GM18511 (cell line): ENCODE measurements around the gene ATP11A.

Experiments
- ATAC-seq: cut with Tn5 transposase; IDR thresholded peaks from one replicate; pipeline ENCODE4 v1.9.1; 2021; ENCODE audit warnings: mild to moderate bottlenecking, moderate library complexity; ENCODE audit not compliant: unreplicated experiment

ATP11A gene

DNA sequence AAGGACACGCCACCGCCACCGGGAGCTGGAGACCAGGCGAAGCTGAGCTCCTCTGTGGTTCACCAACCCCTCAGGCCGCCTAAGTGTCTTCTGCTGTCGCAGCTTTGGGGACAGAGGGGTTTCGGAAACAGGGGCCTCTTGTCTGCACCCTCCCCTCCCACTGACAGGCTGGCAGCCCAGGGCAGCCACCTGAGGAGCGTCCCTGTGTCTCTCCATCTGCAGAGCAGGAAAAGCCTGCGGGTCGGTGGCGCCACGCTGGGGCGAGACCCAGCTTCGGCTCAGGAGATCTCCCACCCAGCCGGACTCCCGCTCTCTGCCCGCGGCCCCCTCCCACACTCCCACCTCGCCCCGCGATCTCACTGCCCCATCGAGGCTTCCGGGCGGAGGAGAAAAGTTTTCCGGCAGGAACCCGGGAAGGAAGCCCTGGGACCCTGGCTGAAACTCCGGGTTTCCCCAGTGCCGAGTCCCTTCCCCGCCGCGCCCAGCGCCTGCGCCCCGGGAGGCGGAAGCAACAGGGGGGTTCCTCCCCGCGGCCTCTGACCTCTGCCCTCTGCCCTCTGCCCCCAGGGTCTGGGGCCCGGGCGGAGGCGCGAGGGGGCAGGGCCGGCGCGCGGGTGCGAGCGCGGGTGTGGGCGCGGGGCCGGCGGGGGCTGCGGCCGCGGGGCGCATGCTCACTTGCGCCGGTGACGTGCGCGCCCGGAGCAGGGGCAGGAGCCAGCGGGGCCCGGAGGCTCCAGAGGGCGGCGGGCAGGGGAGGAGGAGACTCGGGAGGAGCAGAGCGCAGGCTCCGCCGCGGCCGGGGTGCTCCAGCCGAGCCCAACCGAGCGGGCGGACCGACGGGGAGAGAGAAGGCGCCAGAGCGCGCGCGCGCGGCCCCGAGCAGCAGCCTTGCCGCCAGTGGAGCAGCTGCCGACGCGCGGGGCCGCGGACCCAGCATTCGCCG is at the start of gene ATP11A:
Gene ATP11A (plus strand): TSS at position 736 of the 943 bp plus-strand sequence. CDS start 379 bp downstream, outside the sequence.
- ATAC-seq: peak; percentile 81

DNA sequence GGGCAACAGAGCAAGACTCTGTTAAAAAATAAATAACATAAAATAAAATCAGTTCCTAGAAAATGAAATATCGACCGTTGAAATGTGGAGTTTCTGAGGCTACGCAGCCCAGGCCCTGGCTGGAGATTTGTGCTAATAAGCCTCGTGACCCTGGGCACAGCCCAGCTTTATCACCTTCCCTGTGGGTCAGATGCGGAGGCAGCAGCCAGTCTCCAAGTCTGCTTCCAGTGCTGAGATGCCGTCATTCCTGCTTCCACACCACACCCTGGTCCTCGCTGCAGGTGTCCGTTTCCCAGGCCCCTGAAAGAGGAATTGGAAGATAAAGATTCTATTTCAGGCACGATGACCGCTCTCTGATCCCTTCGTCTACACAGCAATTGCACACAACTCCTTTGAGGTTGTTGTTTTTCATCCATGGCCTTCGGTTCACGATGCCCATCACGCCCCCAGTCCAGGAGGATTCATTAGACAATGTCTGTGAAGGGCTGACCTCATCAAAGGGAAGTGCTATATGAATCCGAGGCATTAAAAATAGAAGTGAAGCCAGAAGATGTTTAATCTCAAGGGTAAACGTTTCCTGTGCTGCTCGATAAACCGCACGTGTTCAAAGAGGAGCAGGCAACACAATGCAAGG is 48.3 kb upstream of the ATP11A start:
- ATAC-seq: no peak

DNA sequence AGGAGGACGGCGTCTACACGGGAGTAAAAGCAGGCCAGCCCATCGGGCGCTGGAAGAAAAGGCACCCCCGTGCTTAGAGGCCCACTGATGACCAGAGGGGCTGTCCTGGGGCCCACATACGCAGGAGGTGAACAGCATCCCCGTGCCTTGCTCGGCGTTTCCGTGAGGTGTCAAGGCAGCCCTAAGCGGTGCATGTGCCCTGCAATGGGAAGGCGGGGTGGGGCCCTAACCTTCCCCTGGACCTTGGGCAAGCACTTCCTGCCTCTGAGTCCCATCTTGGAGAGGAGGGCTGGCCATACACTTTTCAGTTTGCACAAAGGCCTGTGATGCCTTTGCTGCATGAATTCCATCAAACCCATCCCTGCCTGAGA is 47.8 kb upstream of the ATP11A start:
- ATAC-seq: no peak

DNA sequence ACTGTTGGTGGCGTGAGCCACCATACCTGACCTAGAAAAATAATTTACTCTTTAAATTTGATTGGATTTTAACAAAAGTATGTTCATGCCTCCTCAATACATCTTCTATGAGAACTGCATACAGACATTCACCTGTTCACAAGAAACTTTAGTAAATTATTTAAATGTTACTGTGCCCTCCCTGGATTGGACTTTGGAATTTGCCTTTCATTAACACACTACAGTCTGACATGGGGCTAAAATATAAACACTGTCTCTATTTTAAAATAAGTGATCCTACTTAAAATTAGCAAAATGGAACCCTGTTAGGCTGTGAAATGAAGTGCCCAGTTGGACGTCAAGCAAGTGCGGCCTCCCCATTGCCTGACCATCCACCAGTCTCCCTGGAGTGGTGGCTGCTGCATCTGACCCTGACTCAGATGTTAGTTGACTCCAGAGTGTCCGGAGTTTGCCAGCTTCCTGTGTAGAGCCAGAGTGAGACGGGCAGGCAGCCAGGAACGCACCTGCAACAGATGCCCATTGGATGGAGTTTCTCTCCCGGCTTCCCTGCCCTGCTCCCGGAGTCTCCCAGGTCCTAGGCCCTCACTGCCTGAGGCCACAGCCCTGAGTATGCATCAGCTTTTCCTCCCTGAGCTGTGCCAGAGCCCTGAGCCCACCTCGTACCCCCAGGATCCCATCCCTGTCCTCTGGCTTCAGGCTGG is 45.9 kb upstream of the ATP11A start:
- no peak for ATAC-seq

DNA sequence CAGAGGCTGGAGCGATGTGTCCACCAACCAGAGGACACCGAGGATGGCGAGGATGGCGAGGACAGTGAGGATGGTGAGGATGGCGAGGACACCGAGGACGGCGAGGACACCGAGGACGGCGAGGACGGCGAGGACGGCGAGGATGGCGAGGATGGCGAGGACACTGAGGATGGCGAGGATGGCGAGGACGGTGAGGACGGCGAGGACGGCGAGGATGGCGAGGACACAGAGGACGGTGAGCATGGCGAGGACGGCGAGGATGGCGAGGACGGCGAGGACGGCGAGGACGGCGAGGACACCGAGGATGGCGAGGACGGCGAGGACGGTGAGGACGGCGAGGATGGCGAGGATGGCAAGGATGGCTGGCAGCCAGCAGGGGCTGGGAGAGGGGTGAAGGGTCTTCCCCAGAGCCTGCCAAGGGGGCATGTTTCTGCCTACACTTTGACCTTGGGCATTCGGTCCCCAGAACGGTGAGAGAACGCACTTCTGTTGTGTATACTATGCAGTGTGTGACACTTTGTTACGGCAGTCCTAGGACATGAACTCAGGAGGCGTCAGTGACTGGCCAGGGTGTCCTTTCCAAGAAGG is 44.4 kb upstream of the ATP11A start:
- no peak for ATAC-seq

DNA sequence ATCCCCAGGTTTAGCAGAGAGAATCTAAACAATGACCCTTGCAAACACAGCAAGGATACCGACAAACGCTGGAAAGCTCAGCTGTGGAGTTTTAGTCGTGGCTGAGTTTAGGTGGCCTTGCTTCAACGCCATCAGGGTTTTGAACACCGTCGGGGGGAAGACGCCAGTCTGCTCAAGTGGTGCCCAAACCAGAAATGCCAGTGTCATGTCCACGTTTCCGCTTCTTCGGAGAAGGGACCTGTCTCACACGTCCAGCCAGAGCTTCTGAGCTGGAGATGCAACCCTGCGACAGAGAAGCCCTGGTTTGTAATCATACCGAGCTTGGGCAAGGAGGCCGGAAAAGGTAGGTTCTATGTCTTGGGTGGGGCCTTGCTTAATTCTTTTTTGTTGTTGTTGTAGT is 42.6 kb upstream of the ATP11A start:
- no peak for ATAC-seq

DNA sequence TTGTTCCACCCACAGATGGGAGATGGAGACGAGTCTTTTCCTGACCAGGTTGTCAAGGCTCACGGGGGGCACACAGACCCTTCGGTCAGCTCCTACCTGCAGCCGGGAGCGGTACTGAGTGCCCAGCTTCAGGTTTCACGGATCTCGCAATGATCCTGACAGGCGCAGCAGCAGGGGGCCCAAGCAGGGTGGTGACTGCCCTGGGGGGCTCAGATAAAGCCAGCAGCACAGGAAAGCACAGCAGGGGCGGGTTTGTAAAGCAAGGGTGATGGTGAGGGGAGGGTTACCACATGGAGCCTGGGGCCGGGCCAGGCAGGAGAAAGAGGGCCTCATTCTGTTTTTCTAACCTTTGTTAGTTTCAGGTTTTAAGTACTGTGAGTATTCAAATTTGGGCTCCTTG is 41.7 kb upstream of the ATP11A start:
- ATAC-seq: no peak

DNA sequence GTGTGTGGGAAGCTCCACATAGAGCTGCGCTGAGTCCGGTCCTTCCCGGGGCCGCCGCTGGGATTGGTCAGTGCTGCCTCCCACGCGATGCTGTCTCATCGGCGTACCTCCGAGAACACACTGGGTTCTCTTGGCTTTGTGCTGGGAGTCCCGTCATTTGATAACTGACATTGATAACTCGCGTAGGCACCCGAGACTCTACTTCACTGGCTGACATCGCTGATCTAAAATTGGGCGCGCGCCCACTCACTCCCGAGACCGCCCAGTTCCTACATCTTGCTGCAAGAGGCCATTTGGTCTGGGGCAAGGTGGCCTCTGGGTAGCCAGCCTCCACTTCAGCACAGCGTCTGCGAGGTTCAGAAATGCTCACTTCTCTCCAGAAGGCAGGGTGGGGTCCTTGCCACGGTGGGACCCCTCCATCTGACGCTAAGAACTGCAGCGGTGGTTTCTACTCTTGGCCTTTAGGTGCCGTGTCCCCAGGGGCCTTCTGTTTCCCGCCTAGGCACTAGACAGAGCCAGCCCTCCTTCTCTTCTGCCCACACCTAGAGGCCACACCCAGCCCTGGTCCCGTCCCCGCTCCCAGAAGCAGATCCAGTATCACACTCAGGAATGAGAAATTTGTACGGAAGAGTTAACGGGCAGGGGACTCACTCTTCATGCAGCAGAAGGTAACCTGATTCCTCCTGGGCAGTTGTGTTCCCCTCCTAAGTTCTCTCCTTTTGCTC is 40.7 kb upstream of the ATP11A start:
- no peak for ATAC-seq

DNA sequence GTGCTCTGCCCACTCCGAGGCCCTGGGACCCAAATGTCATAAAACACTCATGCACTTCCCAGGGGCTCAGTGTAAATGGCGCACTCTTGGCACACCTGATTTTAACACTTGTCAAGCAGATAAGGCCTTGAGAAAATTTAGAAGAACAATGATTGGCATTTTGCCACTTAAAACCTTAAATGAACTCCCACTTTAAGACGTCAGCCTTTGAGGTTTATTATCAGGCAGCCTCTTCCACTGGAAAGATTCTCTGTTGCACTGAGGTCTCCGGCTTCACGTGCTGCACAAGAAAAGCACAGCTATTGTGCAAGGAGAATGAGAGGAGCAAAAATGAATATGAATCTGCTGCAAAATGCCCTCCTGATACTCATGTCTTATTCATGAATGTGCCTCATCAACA is 38.5 kb upstream of the ATP11A start:
- ATAC-seq: no peak

DNA sequence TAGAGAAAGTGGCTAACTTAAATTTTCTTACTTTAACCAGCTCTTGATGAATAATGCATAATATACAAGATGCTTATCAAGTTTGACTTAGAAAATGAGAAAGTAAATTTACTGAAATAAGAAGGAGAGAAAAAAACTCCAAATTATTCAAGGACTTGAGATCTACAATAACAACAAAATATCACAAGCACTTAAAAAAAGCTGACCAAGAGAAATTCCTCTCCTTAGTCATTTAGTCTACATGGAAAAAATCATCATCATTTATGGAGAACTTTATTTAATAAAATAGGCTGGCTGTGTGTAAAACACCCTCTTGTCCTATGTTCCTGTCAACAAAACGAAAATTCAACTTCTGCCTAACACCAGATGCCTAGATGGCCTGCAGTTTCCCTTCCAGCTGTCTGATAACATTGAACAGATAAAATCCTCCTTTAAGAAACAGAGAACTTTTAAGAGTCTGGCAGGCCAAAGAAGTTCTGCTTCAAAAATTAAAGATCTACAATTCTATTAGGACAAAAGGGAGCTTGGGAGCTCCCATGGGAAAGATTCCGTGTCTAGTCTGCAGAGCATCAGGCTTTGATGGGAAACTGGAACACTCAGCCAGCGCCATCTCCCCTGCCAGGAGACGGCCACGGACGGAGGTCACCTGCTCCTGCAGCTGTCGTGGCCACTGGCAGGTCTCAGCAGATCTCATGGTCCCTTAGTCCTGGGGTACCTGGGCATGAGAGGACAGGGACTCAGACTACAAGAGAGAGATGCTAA is 37.9 kb upstream of the ATP11A start:
- no peak for ATAC-seq

DNA sequence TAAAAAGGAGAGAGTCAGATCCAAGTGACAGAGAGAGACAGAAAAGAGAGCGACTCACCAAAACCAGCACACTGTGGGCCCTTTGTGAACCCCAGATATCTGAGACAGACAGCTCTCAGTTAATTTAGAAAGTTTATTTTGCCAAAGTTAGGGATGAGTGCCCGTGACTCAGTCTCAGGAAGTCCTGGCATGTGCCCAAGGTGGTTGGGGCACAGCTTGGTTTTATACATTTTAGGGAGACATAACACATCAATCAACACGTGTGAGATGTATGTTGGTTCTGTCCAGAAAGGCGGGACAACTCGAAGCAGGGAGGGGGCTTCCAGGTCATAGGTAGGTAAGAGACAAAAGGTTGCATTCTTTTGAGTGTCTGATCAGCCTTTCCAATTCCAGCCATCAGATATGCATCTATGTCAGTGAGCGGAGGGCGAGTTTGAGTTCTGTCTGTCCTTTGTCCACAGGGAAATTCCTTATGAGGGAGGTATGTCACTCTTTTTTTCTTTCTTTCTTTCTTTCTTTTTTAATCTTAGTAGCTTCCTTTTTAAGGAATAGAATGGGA is 37.2 kb upstream of the ATP11A start:
- no peak for ATAC-seq

DNA sequence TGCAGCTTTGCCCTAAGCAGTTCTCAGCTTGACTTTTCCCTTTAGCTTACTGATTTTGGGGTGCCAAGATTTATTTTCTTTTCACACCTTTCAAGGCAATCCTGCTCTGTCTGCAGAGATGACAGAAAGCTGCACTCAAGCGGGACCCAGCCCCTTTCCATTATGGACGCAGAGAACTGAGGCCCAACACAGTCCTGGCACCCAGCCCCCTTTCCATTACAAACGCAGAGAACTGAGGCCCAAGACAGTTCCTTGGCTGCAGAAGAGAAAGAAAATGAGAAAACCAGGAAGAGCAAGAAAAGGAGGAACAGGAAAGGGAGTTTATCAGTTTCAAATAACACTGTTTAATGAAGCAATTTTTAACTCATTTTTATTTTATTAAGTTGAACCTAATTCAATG is 36.8 kb upstream of the ATP11A start:
- ATAC-seq: no peak

DNA sequence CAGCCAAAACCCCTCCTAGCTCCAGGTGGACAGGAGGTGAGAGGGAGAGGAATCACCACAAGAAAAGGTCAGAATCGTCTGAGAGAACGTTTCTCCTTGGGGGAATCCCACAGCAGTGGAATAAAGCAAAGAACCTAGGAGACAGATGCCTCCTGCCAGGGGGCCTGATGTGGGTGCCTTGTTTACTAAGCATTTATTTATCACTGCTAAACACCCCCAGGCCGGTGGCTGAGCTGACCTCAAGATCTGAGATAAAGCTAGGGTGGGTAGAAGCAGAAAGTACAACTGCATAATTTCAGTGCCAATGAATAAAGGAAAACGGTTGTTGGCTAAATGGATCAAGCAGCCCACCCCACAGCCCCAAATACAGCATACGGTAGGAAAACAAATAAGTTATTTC is 33.9 kb upstream of the ATP11A start:
- ATAC-seq: no peak

DNA sequence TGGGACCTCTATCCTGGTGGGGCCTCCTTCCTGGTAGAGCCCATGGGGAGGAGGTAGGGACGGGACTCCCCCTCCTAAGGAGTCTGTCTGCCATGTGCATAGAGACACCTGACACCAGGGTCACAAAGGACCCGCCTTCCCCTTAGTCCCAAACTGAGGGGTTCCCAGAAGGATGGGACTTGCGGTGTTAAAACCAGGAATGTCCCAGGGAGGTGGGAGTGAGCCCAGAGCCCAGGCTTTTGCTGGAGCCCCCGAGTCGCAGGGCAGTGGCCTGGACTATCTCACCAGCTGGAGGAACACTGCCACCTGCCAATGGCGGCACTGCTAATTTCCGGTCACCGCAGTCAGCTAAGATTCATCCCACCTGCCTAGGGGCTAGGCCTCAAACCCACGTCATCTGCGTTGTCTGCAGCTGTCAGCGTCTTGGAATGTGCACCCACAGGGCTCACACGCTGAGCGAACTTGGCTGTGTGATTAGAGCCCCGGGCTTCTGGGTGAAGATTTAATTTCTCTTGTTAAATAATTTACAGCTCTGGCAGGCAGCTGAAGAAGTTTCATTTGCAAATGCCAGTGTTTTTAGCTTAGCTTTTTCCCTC is 31.9 kb upstream of the ATP11A start:
- no peak for ATAC-seq

DNA sequence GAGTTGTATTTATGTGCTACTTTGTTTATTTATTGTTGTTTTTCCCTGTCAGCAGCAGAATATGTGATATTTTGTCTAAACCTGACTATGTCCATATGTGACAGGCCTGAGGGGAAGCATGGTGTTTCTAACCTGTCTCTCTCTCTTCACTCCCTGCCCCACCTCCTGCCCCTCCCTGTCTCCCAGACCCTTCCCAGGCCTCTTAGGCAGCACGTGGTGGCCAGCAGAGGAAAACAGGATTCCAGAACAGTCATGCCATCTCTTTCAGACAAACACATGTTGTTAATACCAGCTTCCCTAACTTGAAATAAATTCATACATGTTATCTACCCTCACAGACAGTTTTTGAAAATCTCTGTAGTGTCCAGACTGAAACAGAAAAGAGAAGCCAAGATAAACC is 31.0 kb upstream of the ATP11A start:
- ATAC-seq: no peak

DNA sequence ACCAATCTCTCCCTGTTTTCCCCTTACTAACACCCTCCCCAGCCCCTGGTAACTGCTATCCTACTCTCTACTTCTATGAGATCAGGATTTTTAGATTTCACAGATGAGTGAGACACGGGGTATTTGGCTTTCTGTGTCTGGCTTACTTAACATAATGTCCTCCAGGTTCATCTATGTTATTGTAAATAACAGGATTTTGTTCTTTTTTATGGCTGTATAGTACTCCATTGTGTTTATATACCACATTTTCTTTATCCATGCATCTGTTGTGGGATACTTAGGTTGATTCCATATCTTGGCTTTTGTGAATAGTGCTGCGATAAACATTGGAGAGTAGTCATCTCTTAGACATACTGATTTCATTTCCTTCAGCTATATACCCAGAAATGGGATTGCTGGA is 28.5 kb upstream of the ATP11A start:
- ATAC-seq: no peak

DNA sequence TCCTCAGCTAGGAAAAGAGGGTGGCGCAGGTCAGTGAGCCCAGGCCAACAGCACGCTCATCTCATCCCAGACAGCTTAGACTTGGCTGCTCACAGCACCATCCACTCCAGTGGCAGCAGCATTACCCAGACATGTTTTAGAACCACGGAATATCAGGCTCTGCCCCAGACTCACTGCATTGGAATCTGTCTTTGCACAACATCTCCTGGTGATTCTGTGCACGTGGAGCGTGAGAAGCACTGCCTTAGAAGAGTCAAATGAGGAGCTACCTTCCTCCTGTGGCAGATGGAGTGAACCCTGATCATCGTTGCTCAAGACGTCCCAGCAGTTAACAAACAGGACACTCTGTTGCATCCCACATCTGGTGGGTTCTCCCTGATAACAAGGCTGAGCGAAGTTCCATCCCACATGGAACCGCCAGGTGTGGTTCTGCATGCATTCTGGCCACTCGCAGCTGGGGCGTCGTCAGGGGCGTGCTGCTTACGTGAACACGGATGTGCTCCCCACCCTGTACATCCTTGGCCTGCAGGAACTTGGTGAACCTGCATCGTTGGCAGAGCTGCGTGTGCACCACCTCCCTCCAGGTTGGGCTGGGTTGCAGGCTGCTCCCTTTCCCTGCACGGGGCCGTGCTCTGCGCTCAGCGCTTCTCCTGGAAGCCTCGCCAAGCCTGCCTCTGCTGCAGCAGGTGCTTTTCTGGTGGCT is 25.2 kb upstream of the ATP11A start:
- no peak for ATAC-seq

DNA sequence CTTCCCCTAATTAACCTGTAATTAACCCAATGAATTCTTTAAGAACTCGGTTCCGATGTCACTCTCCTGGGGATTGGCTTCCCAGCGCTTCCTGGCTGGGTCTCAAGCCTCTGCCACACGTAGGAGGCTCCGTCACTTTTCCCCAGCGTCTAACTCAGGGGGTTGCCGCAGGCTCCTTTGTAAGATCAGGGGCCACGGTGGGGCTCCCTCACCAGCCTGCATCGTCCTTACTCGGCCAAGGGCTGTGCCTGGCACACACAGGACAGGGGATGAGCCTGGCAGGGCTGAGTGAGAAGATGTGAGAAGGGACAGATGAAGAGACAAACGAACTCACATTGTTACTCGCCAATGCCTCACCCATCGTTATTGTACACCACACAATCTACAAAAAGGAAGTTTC is 20.9 kb upstream of the ATP11A start:
- ATAC-seq: no peak
